PC-3 (cell line): Measurements from ENCODE around the gene FRMD4B. TPM values are rescaled to one million over a fixed set of nuclear protein-coding genes. Genes with fewer than 3 reads are reported as not detected.

ENCODE experiments used
- ATAC-seq: fragments of 200-7000 bp; cut with Tn5 transposase; 2 replicates; pipeline ENCODE4 v1.9.1; 2020; ENCODE audit warnings: mild to moderate bottlenecking, moderate library complexity
- BruUV-seq: library from RNA; stranded (reverse); fragments of 400-500 nt; replicated peaks from 2 replicates; lab custom pipeline; 2021; lab: Mats Ljungman, UMichigan
- CTCF ChIA-PET: fragments of 300-600 bp; sonication (Branson Sonifier 250); formaldehyde crosslinking; loops from one replicate; lab custom pipeline; 2022; ENCODE audit warnings: antibody characterized with exemption; lab: Charles Lee
- POLR2A ChIA-PET: fragments of 300-600 bp; sonication (Branson Sonifier 250); formaldehyde crosslinking; loops from one replicate; lab custom pipeline; 2022; ENCODE audit warnings: antibody characterized with exemption; ENCODE audit not compliant: unreplicated experiment; lab: Charles Lee
- DNase-seq: peaks from one replicate; pipeline ENCODE4 v3.0.0-alpha.2; 2015
- H2AFZ ChIP-seq: fragments of 300-600 bp; sonication (generic); 2 replicates; pipeline ENCODE4 v1.6.0; 2016; ENCODE audit warnings: antibody characterized with exemption, low read length
- H3F3A ChIP-seq: fragments of 300-600 bp; sonication (generic); one replicate; pipeline ENCODE4 v1.6.0; 2017; ENCODE audit warnings: antibody characterized with exemption, low read length, control low read depth, mild to moderate bottlenecking; ENCODE audit not compliant: unreplicated experiment
- H3K27ac ChIP-seq: fragments of 300-600 bp; sonication (generic); 2 replicates; pipeline ENCODE4 v1.5.1; 2016; ENCODE audit warnings: mild to moderate bottlenecking, low read length
- H3K27me3 ChIP-seq: fragments of 300-600 bp; sonication (generic); 2 replicates; pipeline ENCODE4 v1.6.1; 2016; ENCODE audit warnings: low read length, mixed read lengths
- H3K36me3 ChIP-seq: fragments of 300-600 bp; sonication (generic); 2 replicates; pipeline ENCODE4 v1.6.1; 2016; ENCODE audit warnings: low read depth, mixed run types, low read length, mixed read lengths
- H3K4me1 ChIP-seq: fragments of 300-600 bp; sonication (generic); 2 replicates; pipeline ENCODE4 v1.5.1; 2016; ENCODE audit warnings: low read length; ENCODE audit not compliant: insufficient read depth
- H3K4me2 ChIP-seq: fragments of 300-600 bp; sonication (generic); 2 replicates; pipeline ENCODE4 v1.6.0; 2016; ENCODE audit warnings: low read length
- H3K4me3 ChIP-seq: fragments of 300-600 bp; sonication (generic); 2 replicates; pipeline ENCODE4 v1.5.1; 2016; ENCODE audit warnings: mild to moderate bottlenecking, low read length, mixed read lengths
- H3K79me2 ChIP-seq: fragments of 300-600 bp; sonication (generic); 2 replicates; pipeline ENCODE4 v1.6.1; 2017; ENCODE audit warnings: low read length, mixed read lengths
- H3K9ac ChIP-seq: fragments of 300-600 bp; sonication (generic); 2 replicates; pipeline ENCODE4 v1.6.0; 2016; ENCODE audit warnings: mild to moderate bottlenecking, low read length
- H3K9me2 ChIP-seq: fragments of 300-600 bp; sonication (generic); replicated peaks from 2 replicates; pipeline ENCODE4 v1.6.1; 2016; ENCODE audit warnings: mixed run types, low read length, mixed read lengths
- H3K9me3 ChIP-seq: fragments of 300-600 bp; sonication (generic); 2 replicates; pipeline ENCODE4 v1.6.1; 2016; ENCODE audit warnings: low read length, mixed read lengths
- H4K20me1 ChIP-seq: fragments of 300-600 bp; sonication (generic); 2 replicates; pipeline ENCODE4 v1.6.1; 2016; ENCODE audit warnings: low read length, mixed read lengths
- CTCF ChIP-seq: fragments of 300-600 bp; sonication (generic); conservative IDR thresholded peaks from 2 replicates; pipeline ENCODE4 v1.5.1; 2017; ENCODE audit warnings: antibody characterized with exemption, low read depth, mild to moderate bottlenecking, low read length
- EZH2 ChIP-seq: fragments of 300-600 bp; sonication (generic); IDR thresholded peaks from one replicate; pipeline ENCODE4 v1.6.1; 2017; ENCODE audit warnings: antibody characterized with exemption, mild to moderate bottlenecking, low read length; ENCODE audit not compliant: unreplicated experiment
- EZH2phosphoT487 ChIP-seq: fragments of 300-600 bp; sonication (generic); IDR thresholded peaks from 2 replicates; pipeline ENCODE4 v1.6.1; 2018; ENCODE audit warnings: mild to moderate bottlenecking, antibody characterized with exemption, low read length, borderline replicate concordance
- intact Hi-C: fragments of 100-400 bp; cut with micrococcal nuclease; formaldehyde crosslinking; loops from 2 replicates; pipeline ENCODE4 v1.9.0; 2023
- total RNA-seq: library from RNA; depleted of rRNA; stranded (reverse); fragments of >200 nt; gene quantifications from 2 replicates; pipeline ENCODE4 v1.2.3, GENCODE V29; 2014

Gene FRMD4B
- total RNA-seq, 1 experiment from 2014 or later, result 5.7 TPM

GRCh38 chr3:69214241-69214640 is 171.6 kb downstream of the FRMD4B start:
- H3K79me2 ChIP-seq, result no peaks in the 10 kb centered on the region
- H2AFZ ChIP-seq, result no peak overlapping the region
- no peaks in the 10 kb centered on the region for H3K9me2 ChIP-seq
- H3K27ac ChIP-seq, result no peak overlapping the region
- H3K27me3 ChIP-seq, result no peaks in the 10 kb centered on the region
- H3K9ac ChIP-seq, result no peak overlapping the region
- ChIA-PET CTCF (no interaction called here), POLR2A (no interaction called here)
- peaks cover 18% of the 10 kb centered on the region for H3K4me1 ChIP-seq
- intact Hi-C loops, result no loop called here
- H3K4me3 ChIP-seq, result no peak overlapping the region
- no TSS peak for BruUV-seq
- H3F3A ChIP-seq, result peaks cover 3% of the 10 kb centered on the region
- H4K20me1 ChIP-seq, result no peaks in the 10 kb centered on the region
- DNase-seq, result peak; percentile 19
- no peaks in the 10 kb centered on the region for H3K36me3 ChIP-seq
- no peak overlapping the region for H3K4me2 ChIP-seq
- no peak for TF ChIP-seq CTCF
- no peaks in the 10 kb centered on the region for H3K9me3 ChIP-seq
- peak; percentile 37 for ATAC-seq

- peak overlapping the region; percentile 57; the same call in 1 of the 2 replicates for H3K4me2 ChIP-seq
- H3K9ac ChIP-seq, result peak overlapping the region; percentile 12; the same call in 1 of the 2 replicates
- no peak overlapping the region for H2AFZ ChIP-seq
- ChIA-PET POLR2A (interaction anchor here (0.6 kb wide), 1 partner anchor 30 kb away, joined by 8 read pairs; no protein-coding TSS in a partner anchor), CTCF (no interaction called here)
- BruUV-seq, result no TSS peak
- H3K9me3 ChIP-seq, result no peaks in the 10 kb centered on the region
- intact Hi-C loops, result loop anchor here (1.0 kb wide), 2 partner anchors 31 to 87 kb away; no protein-coding TSS in a partner anchor
- H3K9me2 ChIP-seq, result no peaks in the 10 kb centered on the region
- H3K79me2 ChIP-seq, result no peaks in the 10 kb centered on the region
- no peaks in the 10 kb centered on the region for H3K36me3 ChIP-seq
- H3K4me3 ChIP-seq, result no peak overlapping the region
- peak; percentile 85 for ATAC-seq
- no peak for TF ChIP-seq EZH2
- no peak for TF ChIP-seq CTCF
- no peak for TF ChIP-seq EZH2phosphoT487
- H3K27ac ChIP-seq, result peak overlapping the region; percentile 85
- no peaks in the 10 kb centered on the region for H3K27me3 ChIP-seq
- peak; percentile 77 for DNase-seq
- H3F3A ChIP-seq, result peaks cover 3% of the 10 kb centered on the region
- H3K4me1 ChIP-seq, result peaks cover 18% of the 10 kb centered on the region
- no peaks in the 10 kb centered on the region for H4K20me1 ChIP-seq
These were observed 173.3 kb downstream of the FRMD4B start for GRCh38 chr3:69212411-69213160.

- ChIA-PET POLR2A (no interaction called here), CTCF (no interaction called here)
- DNase-seq (no peak), ATAC-seq (no peak)
- no TSS peak for BruUV-seq
- no peaks in the 10 kb centered on the region for H3K9me2 ChIP-seq
- no peak overlapping the region for H3K9ac ChIP-seq
- no peaks in the 10 kb centered on the region for H3K36me3 ChIP-seq
- no peak overlapping the region for H3K4me3 ChIP-seq
- H3F3A ChIP-seq, result peaks cover 3% of the 10 kb centered on the region
- H3K79me2 ChIP-seq, result no peaks in the 10 kb centered on the region
- no peak overlapping the region for H2AFZ ChIP-seq
- H3K4me2 ChIP-seq, result no peak overlapping the region
- H4K20me1 ChIP-seq, result no peaks in the 10 kb centered on the region
- intact Hi-C loops, result no loop called here
- H3K27ac ChIP-seq, result no peak overlapping the region
- no peaks in the 10 kb centered on the region for H3K27me3 ChIP-seq
- H3K4me1 ChIP-seq, result peaks cover 15% of the 10 kb centered on the region
- no peaks in the 10 kb centered on the region for H3K9me3 ChIP-seq
- TF ChIP-seq EZH2, result no peak
- TF ChIP-seq EZH2phosphoT487, result no peak
- TF ChIP-seq CTCF, result no peak
These were observed 175.7 kb downstream of the FRMD4B start for GRCh38 chr3:69210068-69210730.
